Loucy (cell line): Measurements from ENCODE around the gene MEIKIN.

Experiments
- H2AFZ ChIP-seq: fragments of 200-600 bp; sonication (generic); 2 replicates; pipeline ENCODE4 v1.6.0; 2016; ENCODE audit warnings: antibody characterized with exemption, mild to moderate bottlenecking, low read length, moderate library complexity
- H3F3A ChIP-seq: fragments of 200-600 bp; 2 replicates; pipeline ENCODE4 v1.6.0; 2016; ENCODE audit warnings: antibody characterized with exemption, low read depth, mild to moderate bottlenecking
- H3K27me3 ChIP-seq: fragments of 200-600 bp; sonication (generic); 2 replicates; pipeline ENCODE4 v1.6.1; 2014; ENCODE audit warnings: low read length, mild to moderate bottlenecking; ENCODE audit not compliant: insufficient read depth, poor library complexity, severe bottlenecking
- H3K36me3 ChIP-seq: fragments of 200-600 bp; sonication (generic); 2 replicates; pipeline ENCODE4 v1.6.1; 2016; ENCODE audit warnings: low read length; ENCODE audit not compliant: insufficient read depth
- H3K4me1 ChIP-seq: fragments of 200-600 bp; sonication (generic); 2 replicates; pipeline ENCODE4 v1.5.1; 2014; ENCODE audit warnings: low read length, mild to moderate bottlenecking; ENCODE audit not compliant: insufficient read depth, poor library complexity, severe bottlenecking
- H3K4me2 ChIP-seq: fragments of 200-600 bp; sonication (generic); 2 replicates; pipeline ENCODE4 v1.6.0; 2014; ENCODE audit warnings: antibody characterized with exemption, low read length, low read depth, mild to moderate bottlenecking; ENCODE audit not compliant: poor library complexity, severe bottlenecking
- H3K4me3 ChIP-seq: fragments of 200-600 bp; sonication (generic); 2 replicates; pipeline ENCODE4 v1.5.1; 2014; ENCODE audit warnings: low read length, mild to moderate bottlenecking, mixed read lengths; ENCODE audit not compliant: poor library complexity, severe bottlenecking
- H3K79me2 ChIP-seq: fragments of 200-600 bp; sonication (generic); 2 replicates; pipeline ENCODE4 v1.6.1; 2014; ENCODE audit warnings: low read length; ENCODE audit not compliant: insufficient read depth
- H3K9ac ChIP-seq: fragments of 200-600 bp; sonication (generic); 2 replicates; pipeline ENCODE4 v1.6.0; 2014; ENCODE audit warnings: mild to moderate bottlenecking, low read depth, low read length, moderate library complexity; ENCODE audit not compliant: poor library complexity, severe bottlenecking
- H3K9me2 ChIP-seq: fragments of 200-600 bp; sonication (generic); replicated peaks from 2 replicates; pipeline ENCODE4 v1.6.1; 2016; ENCODE audit warnings: low read depth, low read length, mixed read lengths
- H3K9me3 ChIP-seq: fragments of 200-600 bp; sonication (generic); 2 replicates; pipeline ENCODE4 v1.6.1; 2014; ENCODE audit warnings: mild to moderate bottlenecking, antibody characterized with exemption, low read length, low read depth; ENCODE audit not compliant: insufficient read depth
- H4K20me1 ChIP-seq: fragments of 200-600 bp; sonication (generic); 2 replicates; pipeline ENCODE4 v1.6.0; 2014; ENCODE audit warnings: antibody characterized with exemption, low read length, mild to moderate bottlenecking; ENCODE audit not compliant: insufficient read depth, poor library complexity, severe bottlenecking
- EZH2phosphoT487 ChIP-seq: fragments of 200-600 bp; IDR thresholded peaks from 2 replicates; pipeline ENCODE4 v1.6.1; 2018; ENCODE audit warnings: antibody characterized with exemption, mild to moderate bottlenecking, moderate library complexity, borderline replicate concordance
- TF ChIP-seq, protein P1 (sequence below): fragments of 200-600 bp; sonication (generic); conservative IDR thresholded peaks from 2 replicates; pipeline ENCODE4 v1.5.1; 2014; ENCODE audit warnings: mild to moderate bottlenecking, antibody characterized with exemption, low read length

MEIKIN gene

DNA sequence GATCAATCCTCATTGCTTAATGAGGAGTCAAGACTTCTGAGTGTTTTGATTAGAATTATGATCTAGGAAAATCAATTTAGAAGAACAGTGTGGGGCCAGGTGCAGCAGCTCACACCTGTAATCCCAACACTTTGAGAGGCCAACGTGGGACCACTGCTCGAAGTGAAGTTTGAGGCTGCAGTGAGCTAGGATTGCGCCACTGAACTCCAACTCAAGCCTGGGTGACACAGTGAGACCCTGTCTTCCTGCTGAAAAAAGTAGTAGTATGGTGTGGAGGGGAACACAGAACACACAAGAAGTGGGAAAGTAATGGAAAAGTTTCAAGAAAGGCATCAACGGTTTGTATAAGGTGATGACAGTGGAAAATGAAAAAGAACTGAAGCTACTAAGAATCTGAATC lies 157.7 kb downstream of the MEIKIN start:
- Histone ChIP-seq H3K4me1 (peaks cover 23% of the 10 kb centered on the region), H3K9ac (no peak overlapping the region), H3F3A (no peaks in the 10 kb centered on the region), H3K79me2 (peaks cover 86% of the 10 kb centered on the region), H3K4me3 (peak overlapping the region; percentile 26), H3K9me2 (no peaks in the 10 kb centered on the region), H2AFZ (no peak overlapping the region), H3K36me3 (no peaks in the 10 kb centered on the region), H3K4me2 (peak overlapping the region; percentile 57), H3K9me3 (no peaks in the 10 kb centered on the region), H3K27me3 (no peaks in the 10 kb centered on the region), H4K20me1 (peaks cover 37% of the 10 kb centered on the region)
- no peak for TF ChIP-seq EZH2phosphoT487
- TF ChIP-seq, protein P1, sequence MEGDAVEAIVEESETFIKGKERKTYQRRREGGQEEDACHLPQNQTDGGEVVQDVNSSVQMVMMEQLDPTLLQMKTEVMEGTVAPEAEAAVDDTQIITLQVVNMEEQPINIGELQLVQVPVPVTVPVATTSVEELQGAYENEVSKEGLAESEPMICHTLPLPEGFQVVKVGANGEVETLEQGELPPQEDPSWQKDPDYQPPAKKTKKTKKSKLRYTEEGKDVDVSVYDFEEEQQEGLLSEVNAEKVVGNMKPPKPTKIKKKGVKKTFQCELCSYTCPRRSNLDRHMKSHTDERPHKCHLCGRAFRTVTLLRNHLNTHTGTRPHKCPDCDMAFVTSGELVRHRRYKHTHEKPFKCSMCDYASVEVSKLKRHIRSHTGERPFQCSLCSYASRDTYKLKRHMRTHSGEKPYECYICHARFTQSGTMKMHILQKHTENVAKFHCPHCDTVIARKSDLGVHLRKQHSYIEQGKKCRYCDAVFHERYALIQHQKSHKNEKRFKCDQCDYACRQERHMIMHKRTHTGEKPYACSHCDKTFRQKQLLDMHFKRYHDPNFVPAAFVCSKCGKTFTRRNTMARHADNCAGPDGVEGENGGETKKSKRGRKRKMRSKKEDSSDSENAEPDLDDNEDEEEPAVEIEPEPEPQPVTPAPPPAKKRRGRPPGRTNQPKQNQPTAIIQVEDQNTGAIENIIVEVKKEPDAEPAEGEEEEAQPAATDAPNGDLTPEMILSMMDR = no peak

DNA sequence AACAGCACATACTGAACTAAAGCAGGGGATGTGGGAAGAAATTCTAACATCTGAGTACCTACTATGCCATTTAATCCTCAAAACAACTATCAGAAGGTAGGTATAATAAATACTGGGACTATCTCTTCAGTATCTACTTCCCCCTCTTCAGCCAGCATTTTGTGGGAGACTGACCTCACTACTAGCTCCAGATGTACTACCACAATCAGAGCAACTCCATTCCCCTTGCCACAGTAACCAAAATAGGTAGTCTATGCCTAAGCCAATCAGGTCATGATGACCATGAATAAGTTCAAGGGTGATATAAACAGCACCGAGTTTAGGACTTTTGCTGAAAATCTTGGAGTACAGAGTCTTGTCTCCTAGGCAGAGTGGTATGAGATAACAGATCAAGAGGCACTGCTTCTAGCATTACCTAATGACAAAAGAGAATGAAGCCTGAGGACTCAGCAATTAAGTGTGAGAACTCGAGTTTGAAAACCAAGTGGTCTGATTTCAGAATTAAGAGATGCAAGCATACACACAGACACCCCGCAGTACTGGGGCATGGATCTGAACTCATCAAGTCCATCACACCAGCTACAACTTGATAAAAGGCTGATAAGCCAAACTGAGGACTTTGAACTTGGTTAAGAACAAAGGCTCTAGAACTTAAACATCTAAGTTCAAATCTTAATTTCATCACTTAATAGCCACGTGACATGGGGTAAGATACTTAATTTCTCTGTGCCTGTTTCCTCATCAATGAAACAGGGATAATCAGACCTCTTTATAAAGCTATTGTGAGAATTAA lies 158.4 kb downstream of the MEIKIN start:
- Histone ChIP-seq H3F3A (no peaks in the 10 kb centered on the region), H3K9me2 (no peaks in the 10 kb centered on the region), H3K4me1 (peaks cover 22% of the 10 kb centered on the region), H4K20me1 (peaks cover 37% of the 10 kb centered on the region), H3K9me3 (no peaks in the 10 kb centered on the region), H3K4me3 (peak overlapping the region; percentile 26), H2AFZ (no peak overlapping the region), H3K36me3 (no peaks in the 10 kb centered on the region), H3K9ac (no peak overlapping the region), H3K79me2 (peaks cover 86% of the 10 kb centered on the region), H3K4me2 (peak overlapping the region; percentile 57), H3K27me3 (no peaks in the 10 kb centered on the region)
- TF ChIP-seq, protein P1 = no peak
- no peak for TF ChIP-seq EZH2phosphoT487

DNA sequence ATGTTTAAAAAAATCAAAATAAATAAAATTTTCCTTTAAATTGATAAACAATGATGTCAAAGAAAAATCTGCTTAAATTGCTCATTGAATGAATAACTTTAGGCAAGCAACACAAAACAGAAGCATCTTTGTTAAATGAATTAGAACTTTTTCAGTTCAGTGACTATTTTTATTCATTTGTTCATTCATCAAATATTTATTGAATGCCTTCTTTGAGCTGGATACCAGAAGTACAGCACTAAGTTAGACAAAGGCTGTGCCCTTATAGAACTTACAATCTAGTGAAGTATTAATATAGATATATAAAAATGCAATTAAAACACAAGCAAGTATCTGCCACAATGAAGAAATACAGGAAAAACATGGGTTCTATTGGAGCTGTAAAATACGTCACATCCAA lies 159.4 kb downstream of the MEIKIN start:
- Histone ChIP-seq H3K9ac (no peak overlapping the region), H3K4me2 (peak overlapping the region; percentile 57), H3K79me2 (peaks cover 86% of the 10 kb centered on the region), H2AFZ (no peak overlapping the region), H3K9me2 (no peaks in the 10 kb centered on the region), H3K4me1 (peaks cover 17% of the 10 kb centered on the region), H3K27me3 (no peaks in the 10 kb centered on the region), H3K9me3 (no peaks in the 10 kb centered on the region), H3K4me3 (no peak overlapping the region), H3K36me3 (no peaks in the 10 kb centered on the region), H3F3A (no peaks in the 10 kb centered on the region), H4K20me1 (peaks cover 28% of the 10 kb centered on the region)
- no peak for TF ChIP-seq EZH2phosphoT487
- TF ChIP-seq, protein P1 = no peak
